ENCODE data around the gene CENPH.
A peak's percentile ranks its signal among the peaks of the same experiment; 100 is the strongest.
"Not testable (repeated sequence)": the region's sequence is repeated elsewhere in the genome, so short reads cannot be mapped to it uniquely, and the experiment has no call there.

Gene CENPH, protein sequence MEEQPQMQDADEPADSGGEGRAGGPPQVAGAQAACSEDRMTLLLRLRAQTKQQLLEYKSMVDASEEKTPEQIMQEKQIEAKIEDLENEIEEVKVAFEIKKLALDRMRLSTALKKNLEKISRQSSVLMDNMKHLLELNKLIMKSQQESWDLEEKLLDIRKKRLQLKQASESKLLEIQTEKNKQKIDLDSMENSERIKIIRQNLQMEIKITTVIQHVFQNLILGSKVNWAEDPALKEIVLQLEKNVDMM

DNA sequence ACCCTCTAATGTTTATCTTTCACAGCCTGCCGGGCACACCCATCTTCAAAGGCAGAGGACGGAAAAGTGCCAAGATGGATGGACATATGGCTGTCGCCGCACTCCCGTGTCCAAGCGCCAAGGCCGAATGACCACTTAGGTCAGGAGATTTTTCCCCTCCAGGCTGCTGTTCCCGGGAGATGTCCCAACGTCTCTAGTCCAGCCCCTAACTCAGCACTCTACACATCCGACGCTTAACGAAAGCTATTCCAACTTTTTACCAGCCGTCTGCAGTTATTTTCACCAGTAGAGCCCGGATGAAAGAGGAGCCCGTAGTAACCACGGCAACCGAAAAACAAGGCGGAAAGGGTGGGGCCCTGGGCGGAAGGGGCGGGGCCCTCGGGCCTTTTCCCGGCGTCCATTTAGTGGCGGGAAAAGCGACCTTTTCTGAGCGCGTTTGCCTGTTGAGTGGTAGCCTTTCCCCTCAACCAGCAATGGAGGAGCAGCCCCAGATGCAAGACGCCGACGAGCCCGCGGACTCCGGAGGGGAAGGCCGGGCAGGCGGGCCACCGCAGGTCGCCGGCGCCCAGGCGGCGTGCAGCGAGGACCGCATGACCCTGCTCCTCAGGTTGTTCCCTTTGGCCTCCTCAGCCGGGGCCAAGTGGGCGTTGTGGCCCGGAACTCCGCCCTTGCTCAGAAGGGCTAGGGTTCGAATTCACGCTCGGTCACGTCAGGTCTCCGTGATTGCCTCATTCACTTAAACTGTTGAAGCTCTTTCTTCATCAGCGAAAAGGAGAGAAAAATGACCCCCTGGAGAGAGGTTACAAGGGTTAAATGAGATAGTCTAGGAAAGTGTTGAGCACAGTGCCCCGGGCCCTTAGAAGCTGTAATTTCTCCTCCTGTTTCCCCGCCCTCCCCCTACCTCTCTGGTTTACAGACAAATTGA is at the start of gene CENPH:
TSS of gene CENPH (plus strand) at position 422 of the 925 bp plus-strand sequence. CDS start at position 474, 52 bp downstream.
- DNase-seq = peak; percentile 89

DNA sequence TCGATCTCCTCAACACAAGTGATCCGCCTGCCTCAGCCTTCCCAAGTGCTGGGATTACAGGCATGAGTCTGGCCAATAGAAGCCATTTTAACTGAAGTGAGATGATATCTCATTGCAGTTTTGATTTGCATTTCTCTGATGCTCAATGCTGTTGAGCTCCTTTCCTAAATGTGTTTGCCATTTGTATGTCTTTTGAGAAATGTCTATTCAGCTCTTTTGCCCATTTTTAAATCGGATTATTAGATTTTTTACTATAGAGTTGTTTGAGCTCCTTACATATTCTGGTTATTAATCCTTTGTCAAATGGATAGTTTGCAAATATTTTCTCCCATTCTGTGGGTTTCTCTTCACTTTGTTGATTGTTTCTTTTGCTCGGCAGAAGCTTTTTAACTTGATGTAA is 49.1 kb upstream of the CENPH start:
- DNase-seq = not testable (repeated sequence)

- no peak for DNase-seq
Observed at GRCh38 chr5:69140827-69141226, 48.6 kb upstream of the CENPH start.

DNA sequence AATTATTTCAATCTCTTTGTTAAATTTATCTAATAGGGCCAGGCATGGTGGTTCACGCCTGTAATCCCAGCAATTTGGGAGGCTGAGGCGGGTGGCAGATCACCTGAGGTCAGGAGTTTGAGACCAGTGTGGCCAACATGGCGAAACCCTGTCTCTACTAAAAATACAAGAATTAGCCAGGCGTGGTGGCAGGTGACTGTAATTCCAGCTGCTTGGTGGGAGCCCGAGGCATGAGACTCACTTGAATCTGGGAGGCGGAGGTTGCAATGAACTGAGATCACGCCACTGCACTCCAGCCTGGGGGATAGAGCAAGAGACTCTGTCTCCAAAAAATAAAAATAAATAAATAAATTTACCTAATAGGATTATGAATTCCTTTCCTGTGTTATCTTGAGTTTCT is 40.8 kb upstream of the CENPH start:
- DNase-seq = not testable (repeated sequence)

- no peak for DNase-seq
Observed at GRCh38 chr5:69148981-69149675, 40.3 kb upstream of the CENPH start.

GRCh38 chr5:69149676-69150010 is 39.7 kb upstream of the CENPH start:
- no peak for DNase-seq

DNA sequence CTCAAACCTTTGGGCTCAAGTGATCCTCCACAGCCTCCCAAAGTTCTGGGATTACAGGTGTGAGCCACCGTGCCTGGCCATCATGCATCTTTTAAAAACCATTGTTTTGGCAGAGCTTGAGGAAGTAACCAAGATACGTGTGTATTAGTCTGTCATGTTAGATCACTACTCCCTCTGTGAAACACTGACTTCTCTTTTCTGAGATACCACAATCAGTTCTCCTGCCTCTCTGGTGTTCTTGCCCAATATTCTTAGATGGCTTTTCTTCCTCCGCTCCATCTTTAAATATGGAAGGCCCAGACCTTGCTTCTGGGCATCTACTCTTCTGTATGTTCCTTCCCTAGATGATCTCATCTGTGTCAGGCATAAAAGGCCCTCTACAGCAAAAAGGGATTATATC is 36.7 kb upstream of the CENPH start:
- DNase-seq = no peak

GRCh38 chr5:69156456-69156855 is 32.9 kb upstream of the CENPH start:
- DNase-seq = no peak

DNA sequence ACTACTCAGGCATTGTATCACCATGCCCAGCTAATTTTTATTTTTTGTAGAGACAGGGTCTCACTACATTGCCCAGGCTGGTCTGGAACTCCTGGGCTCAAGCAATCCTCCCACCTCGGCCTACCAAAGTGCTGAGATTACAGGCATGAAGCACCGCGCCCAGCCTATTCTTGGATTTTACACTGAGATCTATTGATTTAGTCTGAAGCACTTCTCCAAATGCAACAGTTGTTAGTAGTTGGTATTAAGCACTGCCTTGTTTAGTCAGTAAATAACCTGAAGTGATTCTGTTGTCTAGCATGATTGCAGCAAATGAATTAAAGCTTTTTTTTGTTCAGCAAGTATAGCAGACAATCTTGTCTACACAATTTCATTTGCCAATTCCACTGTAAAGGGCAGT is 31.3 kb upstream of the CENPH start:
- DNase-seq = no peak

DNA sequence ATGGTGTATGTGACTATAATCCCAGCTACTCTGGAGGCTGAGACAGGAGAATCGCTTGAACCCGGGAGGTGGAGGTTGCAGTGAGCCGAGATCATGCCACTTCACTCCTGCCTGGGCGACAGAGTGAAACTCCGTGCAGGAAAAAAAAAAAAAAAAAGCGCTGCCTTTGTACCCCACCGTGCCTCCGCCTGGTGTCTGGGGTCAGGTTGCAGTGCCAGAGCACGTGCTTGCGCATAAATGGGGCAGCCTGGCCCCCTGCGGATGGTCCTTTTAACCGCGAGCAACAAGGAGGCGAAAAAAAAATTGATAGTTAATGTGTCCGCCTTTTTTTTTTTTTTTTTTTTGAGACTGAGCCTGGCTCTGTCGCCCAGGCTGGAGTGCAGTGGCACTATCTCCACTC is 28.7 kb upstream of the CENPH start:
- no peak for DNase-seq

- peak; percentile 91 for DNase-seq
Observed at GRCh38 chr5:69166686-69167492, 22.5 kb upstream of the CENPH start, which contains the start of gene CCNB1. Gene CCNB1, plus strand, starts transcription at chr5:69167150. Its CDS starts 113 bp downstream, at chr5:69167263.

- DNase-seq = no peak
Observed at GRCh38 chr5:69167493-69167855, 21.9 kb upstream of the CENPH start.

DNA sequence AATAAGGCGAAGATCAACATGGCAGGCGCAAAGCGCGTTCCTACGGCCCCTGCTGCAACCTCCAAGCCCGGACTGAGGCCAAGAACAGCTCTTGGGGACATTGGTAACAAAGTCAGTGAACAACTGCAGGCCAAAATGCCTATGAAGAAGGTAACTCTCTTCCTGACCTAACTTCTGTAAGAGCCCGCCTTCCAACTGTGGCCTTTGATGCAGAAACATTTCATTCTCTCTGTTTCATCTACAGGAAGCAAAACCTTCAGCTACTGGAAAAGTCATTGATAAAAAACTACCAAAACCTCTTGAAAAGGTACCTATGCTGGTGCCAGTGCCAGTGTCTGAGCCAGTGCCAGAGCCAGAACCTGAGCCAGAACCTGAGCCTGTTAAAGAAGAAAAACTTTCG is 21.5 kb upstream of the CENPH start:
- DNase-seq = no peak

GRCh38 chr5:69170495-69170894 is 18.9 kb upstream of the CENPH start:
- no peak for DNase-seq

DNA sequence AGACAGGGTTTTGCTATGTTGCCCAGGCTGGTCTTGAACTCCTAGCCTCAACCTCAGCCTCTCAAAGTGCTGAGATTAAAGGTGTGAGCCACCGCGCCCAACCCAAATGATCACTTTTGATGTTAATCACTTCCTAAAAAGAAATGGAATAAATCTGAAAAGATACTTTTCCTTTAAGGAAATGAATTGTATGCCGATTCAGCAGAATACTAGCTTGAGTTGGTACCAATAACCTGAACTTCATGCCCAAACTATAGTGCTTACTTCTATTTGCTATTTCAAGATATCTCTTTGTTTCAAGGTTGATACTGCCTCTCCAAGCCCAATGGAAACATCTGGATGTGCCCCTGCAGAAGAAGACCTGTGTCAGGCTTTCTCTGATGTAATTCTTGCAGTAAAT is 18.4 kb upstream of the CENPH start:
- DNase-seq = no peak

DNA sequence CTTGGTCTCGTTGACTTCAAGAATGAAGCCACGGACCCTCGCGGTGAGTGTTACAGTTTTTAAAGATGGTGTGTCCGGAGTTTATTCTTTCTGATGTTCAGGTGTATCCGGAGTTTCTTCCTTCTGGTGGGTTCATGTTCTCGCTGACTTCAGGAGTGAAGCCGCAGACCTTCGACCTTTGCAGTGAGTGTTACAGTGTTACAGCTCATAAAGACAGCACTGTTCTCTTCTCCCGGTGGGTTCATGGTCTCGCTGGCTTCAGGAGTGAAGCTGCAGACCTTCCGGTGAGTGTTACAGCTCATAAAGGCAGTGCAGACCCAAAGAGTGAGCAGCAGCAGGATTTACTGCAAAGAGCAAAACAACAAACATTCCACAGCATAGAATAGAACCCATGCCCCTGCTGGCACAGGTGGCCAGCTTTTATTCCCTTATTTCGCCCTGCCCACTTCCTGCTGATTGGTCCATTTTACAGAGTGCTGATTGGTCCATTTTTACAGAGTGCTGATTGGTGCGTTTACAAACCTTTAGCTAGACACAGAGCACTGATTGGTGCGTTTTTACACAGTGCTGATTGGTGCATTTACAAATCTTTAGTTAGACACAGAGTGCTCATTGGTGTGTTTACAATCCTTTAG is 7.6 kb upstream of the CENPH start:
- not testable (repeated sequence) for DNase-seq

DNA sequence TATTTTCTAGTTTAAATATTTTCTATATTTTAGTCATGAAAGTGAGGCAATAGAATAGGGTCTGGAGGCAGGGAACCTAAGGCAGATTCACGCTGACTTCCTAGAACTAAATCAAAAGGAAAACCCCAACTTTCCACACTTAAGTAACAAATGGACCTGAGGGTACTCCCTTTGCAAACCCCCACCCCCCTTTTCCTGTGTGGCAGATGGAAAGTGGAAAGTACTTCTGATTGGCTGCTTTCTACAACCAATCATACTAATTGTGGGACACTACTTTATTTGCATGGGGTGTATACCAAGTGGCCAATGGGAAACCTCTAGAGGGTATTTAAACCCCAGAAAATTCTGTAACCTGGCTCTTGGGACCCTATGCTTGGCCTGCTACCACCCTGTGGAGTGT is 4.8 kb upstream of the CENPH start:
- no peak for DNase-seq

- DNase-seq = no peak
Observed at GRCh38 chr5:69187342-69187741, 2.0 kb upstream of the CENPH start.

DNA sequence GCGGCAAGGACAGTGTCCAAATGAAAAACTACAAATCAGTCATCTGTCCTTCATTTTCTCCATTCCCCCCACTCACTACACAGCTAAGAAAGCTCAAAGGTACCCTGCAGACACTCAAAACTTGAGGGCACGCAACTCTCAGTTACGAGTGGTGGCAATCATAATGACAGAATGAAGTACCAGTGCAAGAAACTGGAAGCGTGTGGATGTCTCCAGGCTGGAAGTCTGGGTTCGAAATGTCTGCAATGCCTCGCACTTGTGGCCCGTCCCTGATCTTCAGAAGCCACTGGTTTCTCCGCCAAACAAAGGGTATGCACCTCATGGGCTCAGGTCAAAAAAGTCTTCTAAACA is 597 bp upstream of the CENPH start:
- DNase-seq = no peak

- DNase-seq = no peak
Observed at GRCh38 chr5:69202497-69202896, 13.1 kb downstream of the CENPH start.

DNA sequence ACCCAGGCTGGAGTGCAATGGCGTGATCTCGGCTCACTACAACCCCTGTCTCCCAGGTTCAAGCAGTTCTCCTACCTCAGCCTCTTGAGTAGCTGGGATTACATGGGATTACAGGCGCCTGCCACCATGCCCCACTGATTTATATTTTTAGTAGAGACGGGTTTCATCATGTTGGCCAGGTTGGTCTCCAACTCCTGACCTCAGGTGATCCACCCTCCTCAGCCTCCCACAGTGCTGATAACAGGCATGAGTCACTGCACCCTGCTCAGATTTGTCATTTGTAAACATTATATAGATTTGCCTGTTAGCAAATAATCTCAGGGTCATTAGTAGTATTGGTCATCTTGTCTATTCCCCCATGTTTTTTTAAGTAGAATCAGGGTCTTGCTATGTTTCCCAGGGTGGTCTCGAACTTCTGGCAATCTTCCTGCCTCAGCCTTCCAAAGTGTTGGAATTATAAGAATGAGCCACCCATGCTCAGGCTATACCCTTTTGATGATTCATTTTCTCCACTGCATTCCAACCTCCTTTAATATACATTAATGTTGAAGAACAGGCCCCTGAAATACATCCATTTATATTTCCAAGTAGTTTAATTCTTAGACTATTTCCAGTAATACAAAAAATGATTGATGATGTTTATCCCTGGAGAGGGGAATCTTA is 17.3 kb downstream of the CENPH start:
- DNase-seq = no peak

DNA sequence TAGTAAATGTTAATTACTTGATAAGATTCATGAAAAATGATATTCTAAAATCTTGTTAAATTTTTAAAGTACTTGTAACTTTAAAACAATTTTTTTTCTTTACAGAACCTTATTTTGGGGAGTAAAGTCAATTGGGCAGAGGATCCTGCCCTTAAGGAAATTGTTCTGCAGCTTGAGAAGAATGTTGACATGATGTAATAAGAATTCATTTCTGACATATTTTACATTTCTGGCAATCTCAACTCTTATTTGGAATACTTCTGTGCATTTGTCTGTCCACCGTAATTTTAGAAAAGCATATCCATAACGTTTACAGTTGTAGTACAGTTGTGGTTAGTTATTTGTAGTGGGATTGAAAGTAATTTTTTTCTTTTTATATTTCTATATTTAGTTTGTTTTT is 20.2 kb downstream of the CENPH start:
- no peak for DNase-seq
